ENCODE measurements around the gene SF3B1. TPM values are rescaled to one million over a fixed set of nuclear protein-coding genes. Genes with fewer than 3 reads are reported as not detected.
"Not testable (repeated sequence)": the region's sequence is repeated elsewhere in the genome, so short reads cannot be mapped to it uniquely, and the experiment has no call there.

Gene SF3B1
- polyA plus RNA-seq (2013) = 250 and 256 TPM in 2 replicates

GRCh38 chr2:197434541-197435513 is at the start of gene SF3B1:
Gene SF3B1 (minus strand): TSS chr2:197435028. CDS start chr2:197434999, 29 bp downstream.
- Histone ChIP-seq H2AFZ (ENCODE audit: insufficient read depth, low read length, poor library complexity) (peak within 1 kb of the TSS; percentile 95), H3K27me3 (ENCODE audit: insufficient read depth, low read length) (no peaks in the 10 kb centered on the region), H2BK120ac (ENCODE audit: insufficient read depth, low read length, poor library complexity) (peak within 1 kb of the TSS; percentile 94), H3K27ac (ENCODE audit: low read depth, low read length) (peak within 1 kb of the TSS; percentile 91), H3K4ac (ENCODE audit: low read depth, low read length) (peak within 1 kb of the TSS; percentile 97), H2BK12ac (ENCODE audit: low read length) (no peak within 1 kb of the TSS), H3K9me3 (ENCODE audit: insufficient read depth, low read depth, low read length) (no peaks in the 10 kb centered on the region), H3K23ac (ENCODE audit: low read length) (no peak within 1 kb of the TSS), H3K79me2 (ENCODE audit: control insufficient read depth, insufficient read depth, low read length, poor library complexity) (peaks cover 25% of the 10 kb centered on the region), H3K14ac (ENCODE audit: low read length) (peak within 1 kb of the TSS; percentile 97), H3K36me3 (ENCODE audit: control insufficient read depth in 1 of 2, insufficient read depth in 2 of 2, low read length in 2 of 2) (no peaks in the 10 kb centered on the region), H3K18ac (ENCODE audit: low read length) (peak within 1 kb of the TSS; percentile 93), H2BK5ac (ENCODE audit: low read depth, low read length, poor library complexity) (peak within 1 kb of the TSS; percentile 81), H4K8ac (ENCODE audit: low read depth, low read length) (peak within 1 kb of the TSS; percentile 99), H3K4me3 (ENCODE audit: low read depth, low read length) (peak within 1 kb of the TSS; percentile 89), H3K4me2 (ENCODE audit: low read length) (peak within 1 kb of the TSS; percentile 67), H4K91ac (ENCODE audit: low read depth, low read length) (peak within 1 kb of the TSS; percentile 90), H2AK5ac (ENCODE audit: low read length) (peak within 1 kb of the TSS; percentile 30), H4K12ac (ENCODE audit: low read depth, low read length) (peak within 1 kb of the TSS; percentile 98), H3K9ac (ENCODE audit: low read length) (peak within 1 kb of the TSS; percentile 94), H3K4me1 (ENCODE audit: control insufficient read depth in 1 of 2, insufficient read depth in 2 of 2, low read length in 2 of 2) (peaks cover 5% of the 10 kb centered on the region in 2 experiments), H3K79me1 (ENCODE audit: low read length) (peaks cover 10% of the 10 kb centered on the region)
- DNase-seq = peak; percentile 100
- WGBS (ENCODE audit: extremely low coverage, insufficient coverage, insufficient read length) = no CpG with 5 or more reads among the region's 74 CpGs

GRCh38 chr2:197484248-197484647 is 49.4 kb upstream of the SF3B1 start:
- H3K79me1 ChIP-seq (ENCODE audit: low read length); H4K91ac ChIP-seq (ENCODE audit: low read depth, low read length); H4K8ac ChIP-seq (ENCODE audit: low read depth, low read length); H3K23ac ChIP-seq (ENCODE audit: low read length); H3K9me3 ChIP-seq (ENCODE audit: insufficient read depth, low read depth, low read length); H3K4me2 ChIP-seq (ENCODE audit: low read length); H3K4me3 ChIP-seq (ENCODE audit: low read depth, low read length); H3K18ac ChIP-seq (ENCODE audit: low read length); H2BK5ac ChIP-seq (ENCODE audit: low read depth, low read length, poor library complexity); H3K4ac ChIP-seq (ENCODE audit: low read depth, low read length); H4K12ac ChIP-seq (ENCODE audit: low read depth, low read length); H2BK12ac ChIP-seq (ENCODE audit: low read length); H3K79me2 ChIP-seq (ENCODE audit: control insufficient read depth, insufficient read depth, low read length, poor library complexity); H2BK120ac ChIP-seq (ENCODE audit: insufficient read depth, low read length, poor library complexity); H2AK5ac ChIP-seq (ENCODE audit: low read length); H3K9ac ChIP-seq (ENCODE audit: low read length); H3K27me3 ChIP-seq (ENCODE audit: insufficient read depth, low read length); H3K27ac ChIP-seq (ENCODE audit: low read depth, low read length); H2AFZ ChIP-seq (ENCODE audit: insufficient read depth, low read length, poor library complexity); DNase-seq; H3K4me1 ChIP-seq (ENCODE audit: control insufficient read depth in 1 of 2, insufficient read depth in 2 of 2, low read length in 2 of 2); H3K14ac ChIP-seq (ENCODE audit: low read length): not testable (repeated sequence)
- WGBS (ENCODE audit: extremely low coverage, insufficient coverage, insufficient read length) = no CpG with 5 or more reads among the region's 3 CpGs
- H3K36me3 ChIP-seq (ENCODE audit: control insufficient read depth in 1 of 2, insufficient read depth in 2 of 2, low read length in 2 of 2) = peaks cover 15 to 23% of the 10 kb centered on the region in 2 experiments

GRCh38 chr2:197480165-197481036 is 45.6 kb upstream of the SF3B1 start:
- H2BK120ac ChIP-seq (ENCODE audit: insufficient read depth, low read length, poor library complexity) = no peak overlapping the region
- no peak overlapping the region for H2AK5ac ChIP-seq (ENCODE audit: low read length)
- H3K36me3 ChIP-seq (ENCODE audit: control insufficient read depth in 1 of 2, insufficient read depth in 2 of 2, low read length in 2 of 2) = peaks cover 22% of the 10 kb centered on the region in 2 experiments
- H3K4me3 ChIP-seq (ENCODE audit: low read depth, low read length) = no peak overlapping the region
- H3K18ac ChIP-seq (ENCODE audit: low read length) = no peak overlapping the region
- H3K4me1 ChIP-seq (ENCODE audit: control insufficient read depth in 1 of 2, insufficient read depth in 2 of 2, low read length in 2 of 2) = no peaks in the 10 kb centered on the region
- no peaks in the 10 kb centered on the region for H3K79me2 ChIP-seq (ENCODE audit: control insufficient read depth, insufficient read depth, low read length, poor library complexity)
- no peaks in the 10 kb centered on the region for H3K79me1 ChIP-seq (ENCODE audit: low read length)
- H3K27ac ChIP-seq (ENCODE audit: low read depth, low read length) = no peak overlapping the region
- no peak overlapping the region for H3K9ac ChIP-seq (ENCODE audit: low read length)
- H4K8ac ChIP-seq (ENCODE audit: low read depth, low read length) = no peak overlapping the region
- no peak overlapping the region for H3K4ac ChIP-seq (ENCODE audit: low read depth, low read length)
- H3K14ac ChIP-seq (ENCODE audit: low read length) = no peak overlapping the region
- H3K27me3 ChIP-seq (ENCODE audit: insufficient read depth, low read length) = no peaks in the 10 kb centered on the region
- no peak overlapping the region for H3K4me2 ChIP-seq (ENCODE audit: low read length)
- no peak overlapping the region for H2BK5ac ChIP-seq (ENCODE audit: low read depth, low read length, poor library complexity)
- WGBS (ENCODE audit: extremely low coverage, insufficient coverage, insufficient read length) = no CpG with 5 or more reads among the region's 9 CpGs
- H2AFZ ChIP-seq (ENCODE audit: insufficient read depth, low read length, poor library complexity) = no peak overlapping the region
- no peak overlapping the region for H4K12ac ChIP-seq (ENCODE audit: low read depth, low read length)
- H3K9me3 ChIP-seq (ENCODE audit: insufficient read depth, low read depth, low read length) = peaks cover 5% of the 10 kb centered on the region
- no peak overlapping the region for H2BK12ac ChIP-seq (ENCODE audit: low read length)
- H4K91ac ChIP-seq (ENCODE audit: low read depth, low read length) = no peak overlapping the region
- no peak overlapping the region for H3K23ac ChIP-seq (ENCODE audit: low read length)
- DNase-seq = no peak

- H3K27me3 ChIP-seq (ENCODE audit: insufficient read depth, low read length) = no peaks in the 10 kb centered on the region
- no peaks in the 10 kb centered on the region for H3K79me2 ChIP-seq (ENCODE audit: control insufficient read depth, insufficient read depth, low read length, poor library complexity)
- H3K23ac ChIP-seq (ENCODE audit: low read length) = no peak overlapping the region
- no peak overlapping the region for H3K18ac ChIP-seq (ENCODE audit: low read length)
- no peak overlapping the region for H4K12ac ChIP-seq (ENCODE audit: low read depth, low read length)
- no CpG with 5 or more reads among the region's 3 CpGs for WGBS (ENCODE audit: extremely low coverage, insufficient coverage, insufficient read length)
- H2BK12ac ChIP-seq (ENCODE audit: low read length) = no peak overlapping the region
- H3K4me2 ChIP-seq (ENCODE audit: low read length) = no peak overlapping the region
- no peaks in the 10 kb centered on the region for H3K4me1 ChIP-seq (ENCODE audit: control insufficient read depth in 1 of 2, insufficient read depth in 2 of 2, low read length in 2 of 2)
- H2AK5ac ChIP-seq (ENCODE audit: low read length) = no peak overlapping the region
- H3K9ac ChIP-seq (ENCODE audit: low read length) = no peak overlapping the region
- DNase-seq = no peak
- no peak overlapping the region for H3K27ac ChIP-seq (ENCODE audit: low read depth, low read length)
- no peak overlapping the region for H2BK5ac ChIP-seq (ENCODE audit: low read depth, low read length, poor library complexity)
- H2BK120ac ChIP-seq (ENCODE audit: insufficient read depth, low read length, poor library complexity) = no peak overlapping the region
- no peak overlapping the region for H3K4me3 ChIP-seq (ENCODE audit: low read depth, low read length)
- H3K9me3 ChIP-seq (ENCODE audit: insufficient read depth, low read depth, low read length) = peaks cover 3% of the 10 kb centered on the region
- H2AFZ ChIP-seq (ENCODE audit: insufficient read depth, low read length, poor library complexity) = no peak overlapping the region
- H3K14ac ChIP-seq (ENCODE audit: low read length) = no peak overlapping the region
- H4K91ac ChIP-seq (ENCODE audit: low read depth, low read length) = no peak overlapping the region
- no peak overlapping the region for H4K8ac ChIP-seq (ENCODE audit: low read depth, low read length)
- peaks cover 28 to 29% of the 10 kb centered on the region in 2 experiments for H3K36me3 ChIP-seq (ENCODE audit: control insufficient read depth in 1 of 2, insufficient read depth in 2 of 2, low read length in 2 of 2)
- H3K79me1 ChIP-seq (ENCODE audit: low read length) = no peaks in the 10 kb centered on the region
- no peak overlapping the region for H3K4ac ChIP-seq (ENCODE audit: low read depth, low read length)
These were observed 43.0 kb upstream of the SF3B1 start for GRCh38 chr2:197477797-197478196.

Data from trophoblast cell (in vitro differentiated cells and primary cell).